Liver (tissue), 9 donors: ENCODE data around the gene TMEM59. TPM values are rescaled to one million over a fixed set of nuclear protein-coding genes. Genes with fewer than 3 reads are reported as not detected.

Experiments used
- DNase-seq: peaks from one replicate; pipeline ENCODE4 v3.0.0-alpha.2; 2017; ENCODE audit warnings: low spot score
- H3K27ac ChIP-seq, 2 donors: one replicate each; pipeline ENCODE4 v1.7.0; 2013; ENCODE audit warnings: inconsistent platforms in 2 of 2, low read length in 2 of 2, control low read depth in 1 of 2, low read depth in 1 of 2, mild to moderate bottlenecking in 1 of 2
- H3K27me3 ChIP-seq, 4 donors: one replicate each; pipeline versions ENCODE4 v1.6.1 to v1.7.0; 2013; ENCODE audit warnings: low read length in 3 of 4, inconsistent platforms in 1 of 4, mild to moderate bottlenecking in 1 of 4, moderate library complexity in 1 of 4; ENCODE audit not compliant: control insufficient read depth in 4 of 4, insufficient read depth in 4 of 4
- H3K36me3 ChIP-seq, 4 donors: one replicate each; pipeline versions ENCODE4 v1.6.1 to v1.7.0; 2013; ENCODE audit warnings: low read length in 3 of 4, mild to moderate bottlenecking in 3 of 4, low read depth in 1 of 4, moderate library complexity in 1 of 4; ENCODE audit not compliant: control insufficient read depth in 4 of 4, insufficient read depth in 3 of 4
- H3K4me1 ChIP-seq, 4 donors: one replicate each; pipeline versions ENCODE4 v1.6.1 to v1.7.0; 2013; ENCODE audit warnings: low read length in 3 of 4, mild to moderate bottlenecking in 3 of 4, moderate library complexity in 1 of 4; ENCODE audit not compliant: control insufficient read depth in 4 of 4, insufficient read depth in 4 of 4
- H3K4me3 ChIP-seq, 3 donors: one replicate each; pipeline versions ENCODE4 v1.6.1 to v1.7.0; 2013; ENCODE audit warnings: low read length in 3 of 3, control low read depth in 1 of 3, low read depth in 1 of 3, mild to moderate bottlenecking in 1 of 3
- H3K9ac ChIP-seq, 2 donors: one replicate each; pipeline ENCODE4 v1.7.0; 2013; ENCODE audit warnings: low read length in 2 of 2, mild to moderate bottlenecking in 2 of 2, moderate library complexity in 2 of 2, control low read depth in 1 of 2, low read depth in 1 of 2
- H3K9me3 ChIP-seq, 4 donors: one replicate each; pipeline versions ENCODE4 v1.6.1 to v1.7.0; 2013; ENCODE audit warnings: low read length in 3 of 4; ENCODE audit not compliant: control insufficient read depth in 4 of 4
- ATF3 ChIP-seq: IDR thresholded peaks from 2 replicates; pipeline ENCODE4 v1.6.1; 2016; ENCODE audit warnings: antibody characterized with exemption
- CTCF ChIP-seq: fragments of 150-350 bp; IDR thresholded peaks from 2 replicates; pipeline ENCODE4 v1.5.1; 2017; ENCODE audit warnings: improper control_type of control experiment, low read depth, low read length; ENCODE audit not compliant: missing input control
- EGR1 ChIP-seq, 2 donors: IDR thresholded peaks; 2 replicates each; pipeline ENCODE4 v1.6.1; 2016 to 2018; ENCODE audit warnings: antibody characterized with exemption in 2 of 2, low read depth in 2 of 2
- FOXA1 ChIP-seq: IDR thresholded peaks from 2 replicates; pipeline ENCODE4 v1.6.1; 2016; ENCODE audit warnings: antibody characterized with exemption
- FOXA2 ChIP-seq: IDR thresholded peaks from 2 replicates; pipeline ENCODE4 v1.6.1; 2016; ENCODE audit warnings: antibody characterized with exemption
- HNF4A ChIP-seq, 2 donors: conservative IDR thresholded peaks; 2 replicates each; pipeline ENCODE4 v1.6.1; 2016; ENCODE audit warnings: antibody characterized with exemption in 2 of 2, mild to moderate bottlenecking in 2 of 2
- HNF4G ChIP-seq: IDR thresholded peaks from 2 replicates; pipeline ENCODE4 v1.6.1; 2016; ENCODE audit warnings: antibody characterized with exemption
- MAX ChIP-seq: IDR thresholded peaks from 2 replicates; pipeline ENCODE4 v1.6.1; 2016; ENCODE audit warnings: antibody characterized with exemption
- NR2F2 ChIP-seq: IDR thresholded peaks from 2 replicates; pipeline ENCODE4 v1.6.1; 2016; ENCODE audit warnings: antibody characterized with exemption
- REST ChIP-seq: IDR thresholded peaks from 2 replicates; pipeline ENCODE4 v1.6.1; 2016; ENCODE audit warnings: antibody characterized with exemption, mild to moderate bottlenecking
- RXRA ChIP-seq, 2 donors: IDR thresholded peaks; 2 replicates each; pipeline ENCODE4 v1.6.1; 2017 to 2018; ENCODE audit warnings: antibody characterized with exemption in 2 of 2, mild to moderate bottlenecking in 1 of 2
- SP1 ChIP-seq: IDR thresholded peaks from 2 replicates; pipeline ENCODE4 v1.6.1; 2018; ENCODE audit warnings: antibody characterized with exemption, mild to moderate bottlenecking
- TAF1 ChIP-seq: conservative IDR thresholded peaks from 2 replicates; pipeline ENCODE4 v1.6.1; 2016; ENCODE audit warnings: antibody characterized with exemption, mild to moderate bottlenecking
- YY1 ChIP-seq: IDR thresholded peaks from 2 replicates; pipeline ENCODE4 v1.6.1; 2016; ENCODE audit warnings: antibody characterized with exemption, mild to moderate bottlenecking
- ZBTB33 ChIP-seq: IDR thresholded peaks from 2 replicates; pipeline ENCODE4 v1.6.1; 2016; ENCODE audit warnings: antibody characterized with exemption
- WGBS: extraction: QIAGEN DNeasy Blood & Tissue Kit; methylation state at CpG from one replicate; pipeline ENCODE4 v1.1.7; 2013; 5-methylcytosine and 5-hydroxymethylcytosine counted together
- polyA plus RNA-seq, 2 donors: library from polyadenylated mRNA; stranded (reverse) in 1 of 2; unstranded in 1 of 2; fragments of 200-250 nt in 1 of 2; fragments of >200 nt in 1 of 2; fragmentation: Nextera tagmentation in 1 of 2; extraction: Ambion mirVana in 1 of 2; gene quantifications; one replicate each; pipeline versions ENCODE4 v1.2.1 to v1.2.3, GENCODE V29; 2013 to 2015
- total RNA-seq, 2 donors: library from RNA; depleted of rRNA; stranded (reverse); fragments of >200 nt; gene quantifications; one replicate each; pipeline ENCODE4 v1.2.3, GENCODE V29; 2014
- donor health status: healthy.
- donor health status: healthy.
- donor health status: healthy.
- donor health status: healthy.
- donor health status: healthy.

TMEM59 gene
- total and polyA plus RNA-seq, 4 donors: 255 to 436 (median 279) TPM

GRCh38 chr1:54047384-54048305 is 5.4 kb downstream of the TMEM59 start:
- no peak overlapping the region for H3K27ac ChIP-seq
- WGBS: 82% methylated on average over 5 of the region's 5 CpGs
- H3K9ac ChIP-seq: no peak overlapping the region
- H3K36me3 ChIP-seq: peaks cover 0 to 8% (median 4%) of the 10 kb centered on the region in 4 donors
- no peak for DNase-seq
- H3K9me3 ChIP-seq: no peaks in the 10 kb centered on the region
- peaks cover 0 to 22% (median 18%) of the 10 kb centered on the region in 4 donors for H3K4me1 ChIP-seq
- no peak overlapping the region for H3K4me3 ChIP-seq
- TF ChIP-seq FOXA2 (no peak), MAX (no peak), YY1 (no peak), FOXA1 (no peak), TAF1 (no peak), CTCF (no peak), RXRA (IDR thresholded peaks at IDR 0.05) (no peak), HNF4A (conservative IDR thresholded peaks at IDR 0.05) (no peak), NR2F2 (no peak), HNF4G (no peak), EGR1 (IDR thresholded peaks at IDR 0.05; ENCODE audit: low read depth in 2 of 2) (no peak), SP1 (no peak), REST (no peak)
- H3K27me3 ChIP-seq: no peaks in the 10 kb centered on the region

- Histone ChIP-seq H3K27ac (no peak overlapping the region), H3K9me3 (no peaks in the 10 kb centered on the region), H3K27me3 (no peaks in the 10 kb centered on the region), H3K4me1 (peaks cover 0 to 16% (median 13%) of the 10 kb centered on the region in 4 donors), H3K4me3 (no peak overlapping the region), H3K36me3 (peaks cover 3 to 14% (median 12%) of the 10 kb centered on the region in 4 donors), H3K9ac (no peak overlapping the region)
- no peak for TF ChIP-seq MAX
- TF ChIP-seq EGR1 (IDR thresholded peaks at IDR 0.05; ENCODE audit: low read depth in 2 of 2): no peak
- TF ChIP-seq YY1: no peak
- TF ChIP-seq ZBTB33: no peak
- no peak for TF ChIP-seq ATF3
- 85% methylated on average over 7 of the region's 7 CpGs for whole genome bisulfite sequencing
- no peak for DNase-seq
These were observed 6.2 kb downstream of the TMEM59 start for GRCh38 chr1:54046671-54047383.
